Spleen (tissue), 7 donors: ENCODE data around the gene NUFIP1.

Source experiments
- CTCF ChIP-seq, 11 experiments: fragments of 200-600 bp in 7 of 11; fragments of 450-650 bp in 4 of 11; sonication (generic) in 4 of 11; IDR thresholded peaks in 8 of 11; conservative IDR thresholded peaks in 3 of 11; 1 replicate in 7 of 11; 2 replicates in 4 of 11; pipeline versions ENCODE4 v1.4.0 to v1.8.0; 2016 to 2021; ENCODE audit warnings: antibody characterized with exemption in 11 of 11, inconsistent platforms in 4 of 11, mild to moderate bottlenecking in 1 of 11
- POLR2A ChIP-seq, 3 donors: fragments of 450-650 bp; IDR thresholded peaks; one replicate each; pipeline ENCODE4 v1.5.1; 2017; ENCODE audit warnings: antibody characterized with exemption in 3 of 3, mild to moderate bottlenecking in 1 of 3
- POLR2AphosphoS5 ChIP-seq, 3 donors: sonication (generic); formaldehyde crosslinking; IDR thresholded peaks; one replicate each; pipeline ENCODE4 v1.5.1; 2017; ENCODE audit warnings: antibody characterized with exemption in 3 of 3
- donor health status: DM: no; HTN: no; CAD: no; lungs with moderate emphysema.
- donor health status: DM: no; HTN: no; CAD: no.
- donor health status: DM: no; HTN: no; CAD: no.

- no peak for TF ChIP-seq CTCF (IDR thresholded peaks at IDR 0.05 in 8 of 11, conservative IDR thresholded peaks at IDR 0.05 in 3 of 11)
- TF ChIP-seq POLR2A (IDR thresholded peaks at IDR 0.05) = no peak
- no peak for TF ChIP-seq POLR2AphosphoS5 (IDR thresholded peaks at IDR 0.05)
Observed at GRCh38 chr13:44976196-44976595, 13.1 kb downstream of the NUFIP1 start.
